Loucy (cell line): Measurements from ENCODE around the gene PRR35.
A peak's percentile ranks its signal among the peaks of the same experiment; 100 is the strongest.

ENCODE experiments used
- H2AFZ ChIP-seq: fragments of 200-600 bp; sonication (generic); 2 replicates; pipeline ENCODE4 v1.6.0; 2016; ENCODE audit warnings: antibody characterized with exemption, mild to moderate bottlenecking, low read length, moderate library complexity
- H3F3A ChIP-seq: fragments of 200-600 bp; 2 replicates; pipeline ENCODE4 v1.6.0; 2016; ENCODE audit warnings: antibody characterized with exemption, low read depth, mild to moderate bottlenecking
- H3K27me3 ChIP-seq: fragments of 200-600 bp; sonication (generic); 2 replicates; pipeline ENCODE4 v1.6.1; 2014; ENCODE audit warnings: low read length, mild to moderate bottlenecking; ENCODE audit not compliant: insufficient read depth, poor library complexity, severe bottlenecking
- H3K36me3 ChIP-seq: fragments of 200-600 bp; sonication (generic); 2 replicates; pipeline ENCODE4 v1.6.1; 2016; ENCODE audit warnings: low read length; ENCODE audit not compliant: insufficient read depth
- H3K4me1 ChIP-seq: fragments of 200-600 bp; sonication (generic); 2 replicates; pipeline ENCODE4 v1.5.1; 2014; ENCODE audit warnings: low read length, mild to moderate bottlenecking; ENCODE audit not compliant: insufficient read depth, poor library complexity, severe bottlenecking
- H3K4me2 ChIP-seq: fragments of 200-600 bp; sonication (generic); 2 replicates; pipeline ENCODE4 v1.6.0; 2014; ENCODE audit warnings: antibody characterized with exemption, low read length, low read depth, mild to moderate bottlenecking; ENCODE audit not compliant: poor library complexity, severe bottlenecking
- H3K4me3 ChIP-seq: fragments of 200-600 bp; sonication (generic); 2 replicates; pipeline ENCODE4 v1.5.1; 2014; ENCODE audit warnings: low read length, mild to moderate bottlenecking, mixed read lengths; ENCODE audit not compliant: poor library complexity, severe bottlenecking
- H3K79me2 ChIP-seq: fragments of 200-600 bp; sonication (generic); 2 replicates; pipeline ENCODE4 v1.6.1; 2014; ENCODE audit warnings: low read length; ENCODE audit not compliant: insufficient read depth
- H3K9ac ChIP-seq: fragments of 200-600 bp; sonication (generic); 2 replicates; pipeline ENCODE4 v1.6.0; 2014; ENCODE audit warnings: mild to moderate bottlenecking, low read depth, low read length, moderate library complexity; ENCODE audit not compliant: poor library complexity, severe bottlenecking
- H3K9me2 ChIP-seq: fragments of 200-600 bp; sonication (generic); replicated peaks from 2 replicates; pipeline ENCODE4 v1.6.1; 2016; ENCODE audit warnings: low read depth, low read length, mixed read lengths
- H3K9me3 ChIP-seq: fragments of 200-600 bp; sonication (generic); 2 replicates; pipeline ENCODE4 v1.6.1; 2014; ENCODE audit warnings: mild to moderate bottlenecking, antibody characterized with exemption, low read length, low read depth; ENCODE audit not compliant: insufficient read depth
- H4K20me1 ChIP-seq: fragments of 200-600 bp; sonication (generic); 2 replicates; pipeline ENCODE4 v1.6.0; 2014; ENCODE audit warnings: antibody characterized with exemption, low read length, mild to moderate bottlenecking; ENCODE audit not compliant: insufficient read depth, poor library complexity, severe bottlenecking
- EZH2phosphoT487 ChIP-seq: fragments of 200-600 bp; IDR thresholded peaks from 2 replicates; pipeline ENCODE4 v1.6.1; 2018; ENCODE audit warnings: antibody characterized with exemption, mild to moderate bottlenecking, moderate library complexity, borderline replicate concordance
- TF ChIP-seq, protein P1 (sequence below): fragments of 200-600 bp; sonication (generic); conservative IDR thresholded peaks from 2 replicates; pipeline ENCODE4 v1.5.1; 2014; ENCODE audit warnings: mild to moderate bottlenecking, antibody characterized with exemption, low read length

Gene PRR35

DNA sequence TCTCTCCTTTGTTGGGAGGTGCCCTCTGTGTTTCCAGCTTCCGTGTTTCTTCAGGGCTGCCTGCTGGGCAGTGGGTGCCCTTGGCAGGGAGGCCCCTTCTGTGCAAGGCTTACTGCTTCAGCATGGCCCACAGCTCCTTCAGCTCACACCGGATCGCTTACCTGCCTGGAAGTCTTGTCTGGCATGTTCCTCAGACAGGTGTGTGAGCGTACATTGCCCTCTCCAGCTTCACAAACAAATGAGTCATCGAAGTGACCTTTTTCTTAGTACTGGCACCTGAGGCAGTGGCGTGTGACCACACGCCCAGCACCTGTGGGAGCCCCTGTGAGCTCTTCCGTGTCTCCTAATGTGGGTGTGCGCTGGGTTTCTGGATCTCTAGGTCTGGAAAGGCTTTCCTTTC, 33.2 kb downstream of the PRR35 start:
- peak overlapping the region; percentile 60 for H3K4me3 ChIP-seq
- peaks cover 25% of the 10 kb centered on the region for H3K4me1 ChIP-seq
- peak overlapping the region; percentile 62 for H3K9ac ChIP-seq
- H3K36me3 ChIP-seq, result no peaks in the 10 kb centered on the region
- no peaks in the 10 kb centered on the region for H3K9me3 ChIP-seq
- peak overlapping the region; percentile 85 for H3K4me2 ChIP-seq
- H3K27me3 ChIP-seq, result no peaks in the 10 kb centered on the region
- no peaks in the 10 kb centered on the region for H3F3A ChIP-seq
- peaks cover 6% of the 10 kb centered on the region for H4K20me1 ChIP-seq
- TF ChIP-seq, protein P1, sequence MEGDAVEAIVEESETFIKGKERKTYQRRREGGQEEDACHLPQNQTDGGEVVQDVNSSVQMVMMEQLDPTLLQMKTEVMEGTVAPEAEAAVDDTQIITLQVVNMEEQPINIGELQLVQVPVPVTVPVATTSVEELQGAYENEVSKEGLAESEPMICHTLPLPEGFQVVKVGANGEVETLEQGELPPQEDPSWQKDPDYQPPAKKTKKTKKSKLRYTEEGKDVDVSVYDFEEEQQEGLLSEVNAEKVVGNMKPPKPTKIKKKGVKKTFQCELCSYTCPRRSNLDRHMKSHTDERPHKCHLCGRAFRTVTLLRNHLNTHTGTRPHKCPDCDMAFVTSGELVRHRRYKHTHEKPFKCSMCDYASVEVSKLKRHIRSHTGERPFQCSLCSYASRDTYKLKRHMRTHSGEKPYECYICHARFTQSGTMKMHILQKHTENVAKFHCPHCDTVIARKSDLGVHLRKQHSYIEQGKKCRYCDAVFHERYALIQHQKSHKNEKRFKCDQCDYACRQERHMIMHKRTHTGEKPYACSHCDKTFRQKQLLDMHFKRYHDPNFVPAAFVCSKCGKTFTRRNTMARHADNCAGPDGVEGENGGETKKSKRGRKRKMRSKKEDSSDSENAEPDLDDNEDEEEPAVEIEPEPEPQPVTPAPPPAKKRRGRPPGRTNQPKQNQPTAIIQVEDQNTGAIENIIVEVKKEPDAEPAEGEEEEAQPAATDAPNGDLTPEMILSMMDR, result no peak
- no peak for TF ChIP-seq EZH2phosphoT487
- H3K79me2 ChIP-seq, result peaks cover 54% of the 10 kb centered on the region; the same call in 1 of the 2 replicates
- H3K9me2 ChIP-seq, result no peaks in the 10 kb centered on the region
- no peak overlapping the region for H2AFZ ChIP-seq

DNA sequence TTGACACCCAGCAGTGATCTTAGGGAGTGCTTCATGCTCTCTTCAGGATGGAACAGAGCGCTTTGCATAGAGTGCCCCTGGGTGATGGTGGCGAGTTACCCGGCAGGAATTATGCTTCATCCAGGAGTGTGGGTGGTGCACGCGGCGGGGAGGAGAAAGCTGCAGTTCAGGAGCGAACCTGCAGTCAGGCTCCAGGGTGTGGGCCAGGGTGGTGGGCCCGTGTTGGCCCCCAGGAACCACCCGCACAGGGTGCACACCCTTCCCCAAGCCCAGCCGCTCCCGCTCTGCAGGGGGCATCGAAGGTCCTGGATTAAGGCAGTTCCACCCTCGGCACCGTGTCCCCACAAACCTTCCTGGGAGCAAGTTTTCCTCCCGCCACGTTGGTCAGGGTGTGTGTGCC, 33.6 kb downstream of the PRR35 start:
- no peak for TF ChIP-seq EZH2phosphoT487
- TF ChIP-seq, protein P1, result no peak
- H3K79me2 ChIP-seq, result peaks cover 54% of the 10 kb centered on the region; the same call in 1 of the 2 replicates

DNA sequence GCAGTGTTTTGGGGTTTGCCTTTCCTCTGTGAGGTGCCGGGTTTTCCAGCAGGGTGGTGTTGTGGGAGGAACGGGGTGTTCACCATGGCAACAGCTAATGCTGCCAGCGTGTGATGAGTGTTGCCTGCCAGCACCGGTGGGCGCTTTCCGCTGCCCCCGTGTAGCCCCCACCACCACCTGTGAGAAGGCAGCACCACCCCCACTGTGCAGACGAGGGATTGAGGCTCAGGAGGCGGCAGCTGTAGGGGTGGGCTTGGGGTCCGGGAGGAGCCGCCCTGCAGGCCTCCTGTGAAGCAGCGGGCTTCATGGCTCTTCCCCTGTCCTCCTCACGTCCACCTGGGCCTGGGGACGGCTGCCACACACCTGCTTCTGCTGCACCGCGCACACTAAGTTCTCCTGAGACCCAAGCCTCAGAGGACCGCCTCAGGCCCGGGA, 34.9 kb downstream of the PRR35 start:
- H4K20me1 ChIP-seq, result peaks cover 6% of the 10 kb centered on the region

More for the DNA sequence above, 33.6 kb downstream of the PRR35 start:
- Histone ChIP-seq H3F3A (no peaks in the 10 kb centered on the region), H3K4me2 (peak overlapping the region; percentile 85), H4K20me1 (peaks cover 6% of the 10 kb centered on the region), H3K4me3 (no peak overlapping the region), H3K4me1 (peaks cover 25% of the 10 kb centered on the region), H3K9ac (peak overlapping the region; percentile 62), H3K36me3 (no peaks in the 10 kb centered on the region), H3K9me3 (no peaks in the 10 kb centered on the region), H3K27me3 (no peaks in the 10 kb centered on the region), H2AFZ (no peak overlapping the region), H3K9me2 (no peaks in the 10 kb centered on the region)

More for the DNA sequence above, 34.9 kb downstream of the PRR35 start:
- H3K9ac ChIP-seq, result no peak overlapping the region
- H3K9me2 ChIP-seq, result no peaks in the 10 kb centered on the region
- H3K4me2 ChIP-seq, result no peak overlapping the region
- no peaks in the 10 kb centered on the region for H3K27me3 ChIP-seq
- TF ChIP-seq, protein P1, result no peak
- no peak for TF ChIP-seq EZH2phosphoT487
- no peak overlapping the region for H2AFZ ChIP-seq
- H3K36me3 ChIP-seq, result no peaks in the 10 kb centered on the region; the same call in 1 of the 2 replicates
- no peaks in the 10 kb centered on the region for H3F3A ChIP-seq
- no peaks in the 10 kb centered on the region for H3K9me3 ChIP-seq
- H3K79me2 ChIP-seq, result peaks cover 54% of the 10 kb centered on the region; the same call in 1 of the 2 replicates
- H3K4me1 ChIP-seq, result peaks cover 25% of the 10 kb centered on the region
- no peak overlapping the region for H3K4me3 ChIP-seq
